ENCODE data around the gene TMF1.

DNA sequence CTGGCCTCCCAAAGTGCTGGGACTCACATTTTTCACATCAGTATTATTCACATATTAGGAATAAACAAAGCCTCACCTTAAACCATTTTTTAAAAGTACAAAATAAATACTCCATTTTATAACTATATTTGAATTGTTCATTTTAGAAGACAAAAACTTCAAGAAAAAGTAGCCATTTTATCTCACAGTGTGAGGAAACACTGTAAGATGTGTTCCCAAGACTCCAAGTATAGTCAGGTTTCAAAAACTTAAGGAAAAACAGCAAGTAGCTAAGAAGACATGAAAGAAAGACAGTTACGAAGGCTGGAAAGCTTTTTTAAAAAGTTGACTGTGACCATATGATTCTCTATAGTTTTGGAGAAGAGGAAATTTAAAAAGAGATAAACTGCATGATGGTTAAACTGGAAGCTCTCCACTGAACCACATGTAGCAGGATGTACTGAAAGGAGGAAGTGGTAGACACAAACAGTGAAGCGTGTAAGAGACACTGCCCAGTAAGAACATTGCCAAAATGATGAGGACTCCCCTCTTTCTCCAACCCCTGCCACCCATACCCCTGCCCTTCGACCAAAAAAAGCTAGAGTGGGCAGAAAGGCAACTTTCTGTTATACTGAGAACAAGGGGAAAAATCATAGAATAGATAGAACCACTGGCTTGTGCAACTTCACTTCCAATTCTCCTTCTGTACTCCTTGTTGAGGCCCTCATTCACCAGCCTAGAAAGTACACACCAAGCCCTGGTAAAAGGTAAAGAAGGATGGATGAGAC is 6.2 kb upstream of the TMF1 start:
- TF ChIP-seq EZH2phosphoT487 (IDR thresholded peaks at IDR 0.05; ENCODE audit: insufficient read depth, low read depth) = no peak
- TF ChIP-seq EZH2 (IDR thresholded peaks at IDR 0.05; ENCODE audit: insufficient read depth, poor library complexity, severe bottlenecking) = no peak
